ENCODE results near the gene LHPP.

DNA sequence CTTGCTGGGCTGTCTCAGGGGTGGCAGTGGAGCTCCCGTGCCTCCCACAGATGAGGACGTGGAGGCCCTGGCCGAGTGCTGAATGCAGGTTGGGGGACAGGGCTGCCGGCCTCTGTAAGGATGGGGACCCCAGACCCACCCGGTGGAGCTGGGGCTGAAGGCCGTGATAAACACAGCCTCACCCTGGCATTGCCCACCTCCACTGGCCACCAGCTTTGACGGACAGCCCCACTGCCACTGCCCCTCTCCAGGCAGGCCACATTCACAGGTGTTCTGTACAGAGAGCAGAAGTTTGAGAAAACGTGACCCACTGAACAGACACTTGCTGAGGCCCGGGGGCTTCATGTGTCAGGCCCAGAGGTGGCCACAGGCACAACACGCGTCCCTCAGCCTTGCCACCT is 126.2 kb downstream of the LHPP start:
- TF ChIP-seq PPARA (CRISPR knock-in tag; IDR thresholded peaks at IDR 0.05; ENCODE audit: borderline replicate concordance): no peak
- TF ChIP-seq ARNTL (CRISPR knock-in tag; IDR thresholded peaks at IDR 0.05; ENCODE audit: borderline replicate concordance, low read depth): no peak
- TF ChIP-seq, protein P1, sequence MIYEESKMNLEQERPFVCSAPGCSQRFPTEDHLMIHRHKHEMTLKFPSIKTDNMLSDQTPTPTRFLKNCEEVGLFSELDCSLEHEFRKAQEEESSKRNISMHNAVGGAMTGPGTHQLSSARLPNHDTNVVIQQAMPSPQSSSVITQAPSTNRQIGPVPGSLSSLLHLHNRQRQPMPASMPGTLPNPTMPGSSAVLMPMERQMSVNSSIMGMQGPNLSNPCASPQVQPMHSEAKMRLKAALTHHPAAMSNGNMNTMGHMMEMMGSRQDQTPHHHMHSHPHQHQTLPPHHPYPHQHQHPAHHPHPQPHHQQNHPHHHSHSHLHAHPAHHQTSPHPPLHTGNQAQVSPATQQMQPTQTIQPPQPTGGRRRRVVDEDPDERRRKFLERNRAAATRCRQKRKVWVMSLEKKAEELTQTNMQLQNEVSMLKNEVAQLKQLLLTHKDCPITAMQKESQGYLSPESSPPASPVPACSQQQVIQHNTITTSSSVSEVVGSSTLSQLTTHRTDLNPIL (CRISPR knock-in tag; IDR thresholded peaks at IDR 0.05; ENCODE audit: low read depth): no peak
- TF ChIP-seq TCF4 (CRISPR knock-in tag; IDR thresholded peaks at IDR 0.05; ENCODE audit: borderline replicate concordance): no peak
- TF ChIP-seq, protein P2, sequence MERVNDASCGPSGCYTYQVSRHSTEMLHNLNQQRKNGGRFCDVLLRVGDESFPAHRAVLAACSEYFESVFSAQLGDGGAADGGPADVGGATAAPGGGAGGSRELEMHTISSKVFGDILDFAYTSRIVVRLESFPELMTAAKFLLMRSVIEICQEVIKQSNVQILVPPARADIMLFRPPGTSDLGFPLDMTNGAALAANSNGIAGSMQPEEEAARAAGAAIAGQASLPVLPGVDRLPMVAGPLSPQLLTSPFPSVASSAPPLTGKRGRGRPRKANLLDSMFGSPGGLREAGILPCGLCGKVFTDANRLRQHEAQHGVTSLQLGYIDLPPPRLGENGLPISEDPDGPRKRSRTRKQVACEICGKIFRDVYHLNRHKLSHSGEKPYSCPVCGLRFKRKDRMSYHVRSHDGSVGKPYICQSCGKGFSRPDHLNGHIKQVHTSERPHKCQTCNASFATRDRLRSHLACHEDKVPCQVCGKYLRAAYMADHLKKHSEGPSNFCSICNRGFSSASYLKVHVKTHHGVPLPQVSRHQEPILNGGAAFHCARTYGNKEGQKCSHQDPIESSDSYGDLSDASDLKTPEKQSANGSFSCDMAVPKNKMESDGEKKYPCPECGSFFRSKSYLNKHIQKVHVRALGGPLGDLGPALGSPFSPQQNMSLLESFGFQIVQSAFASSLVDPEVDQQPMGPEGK (CRISPR knock-in tag; IDR thresholded peaks at IDR 0.05; ENCODE audit: borderline replicate concordance): no peak
- no peak for TF ChIP-seq CSDC2 (CRISPR knock-in tag; IDR thresholded peaks at IDR 0.05)
- TF ChIP-seq ZNF8 (CRISPR knock-in tag; IDR thresholded peaks at IDR 0.05): no peak
- no peak for TF ChIP-seq TOX (CRISPR knock-in tag; IDR thresholded peaks at IDR 0.05; ENCODE audit: borderline replicate concordance)
- no peak for TF ChIP-seq ESRRG (CRISPR knock-in tag; IDR thresholded peaks at IDR 0.05)
- no peak for TF ChIP-seq OSR1 (CRISPR knock-in tag; IDR thresholded peaks at IDR 0.05)
- no peak for TF ChIP-seq TSHZ2 (CRISPR knock-in tag; IDR thresholded peaks at IDR 0.05)
- TF ChIP-seq ZFP3 (CRISPR knock-in tag; IDR thresholded peaks at IDR 0.05): no peak
- no peak for TF ChIP-seq ZC3H10 (CRISPR knock-in tag; IDR thresholded peaks at IDR 0.05)
- TF ChIP-seq, protein P3, sequence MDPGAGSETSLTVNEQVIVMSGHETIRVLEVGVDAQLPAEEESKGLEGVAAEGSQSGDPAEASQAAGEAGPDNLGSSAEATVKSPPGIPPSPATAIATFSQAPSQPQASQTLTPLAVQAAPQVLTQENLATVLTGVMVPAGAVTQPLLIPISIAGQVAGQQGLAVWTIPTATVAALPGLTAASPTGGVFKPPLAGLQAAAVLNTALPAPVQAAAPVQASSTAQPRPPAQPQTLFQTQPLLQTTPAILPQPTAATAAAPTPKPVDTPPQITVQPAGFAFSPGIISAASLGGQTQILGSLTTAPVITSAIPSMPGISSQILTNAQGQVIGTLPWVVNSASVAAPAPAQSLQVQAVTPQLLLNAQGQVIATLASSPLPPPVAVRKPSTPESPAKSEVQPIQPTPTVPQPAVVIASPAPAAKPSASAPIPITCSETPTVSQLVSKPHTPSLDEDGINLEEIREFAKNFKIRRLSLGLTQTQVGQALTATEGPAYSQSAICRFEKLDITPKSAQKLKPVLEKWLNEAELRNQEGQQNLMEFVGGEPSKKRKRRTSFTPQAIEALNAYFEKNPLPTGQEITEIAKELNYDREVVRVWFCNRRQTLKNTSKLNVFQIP (CRISPR knock-in tag; IDR thresholded peaks at IDR 0.05; ENCODE audit: borderline replicate concordance, low read depth): no peak

Data from SK-N-SH treated with all-trans-retinoic acid at 6 μM for 48 hours (cell line).